MM.1S (cell line): ENCODE results near the gene NELL2.

Experiments used
- EZH2 ChIP-seq: fragments of 300-600 bp; sonication (generic); optimal IDR thresholded peaks from 2 replicates; pipeline ENCODE3; 2017; ENCODE audit warnings: low read depth, mild to moderate bottlenecking, antibody characterized with exemption, low read length, mixed read lengths
- EZH2phosphoT487 ChIP-seq: fragments of 300-600 bp; sonication (generic); IDR thresholded peaks from 2 replicates; pipeline ENCODE4 v1.6.1; 2018; ENCODE audit warnings: antibody characterized with exemption, low read length
- TF ChIP-seq, protein P1 (sequence below): fragments of 300-600 bp; sonication (generic); IDR thresholded peaks from 2 replicates; pipeline ENCODE4 v1.5.1; 2016; ENCODE audit warnings: antibody characterized with exemption, low read length, mixed read lengths

DNA sequence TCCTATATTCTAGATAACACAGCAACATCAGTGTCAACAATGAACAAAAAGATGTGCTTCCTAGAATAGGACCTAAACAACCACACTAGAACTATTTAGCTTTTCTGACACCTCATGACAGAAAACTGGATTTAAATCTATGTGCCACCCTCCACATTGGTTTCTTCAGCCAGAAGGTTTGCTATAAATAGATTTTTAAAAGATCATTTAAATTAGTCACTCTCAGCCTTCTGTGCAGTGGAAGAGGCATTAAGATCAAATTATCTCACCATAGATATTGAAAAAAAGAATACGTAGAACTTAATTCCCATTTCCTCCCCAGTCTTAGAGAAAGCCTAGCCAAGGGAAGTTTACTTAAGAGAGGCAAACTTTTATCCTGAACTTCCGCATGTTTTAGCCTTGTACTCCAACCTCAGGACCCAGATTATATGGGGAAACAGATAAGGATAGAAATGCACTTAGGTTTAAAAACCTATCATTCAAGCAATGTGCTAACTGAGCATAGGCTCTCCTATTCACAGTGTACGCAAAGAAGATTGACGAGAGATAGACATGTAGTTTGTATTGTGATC, 59.6 kb downstream of the NELL2 start:
- TF ChIP-seq, protein P1, sequence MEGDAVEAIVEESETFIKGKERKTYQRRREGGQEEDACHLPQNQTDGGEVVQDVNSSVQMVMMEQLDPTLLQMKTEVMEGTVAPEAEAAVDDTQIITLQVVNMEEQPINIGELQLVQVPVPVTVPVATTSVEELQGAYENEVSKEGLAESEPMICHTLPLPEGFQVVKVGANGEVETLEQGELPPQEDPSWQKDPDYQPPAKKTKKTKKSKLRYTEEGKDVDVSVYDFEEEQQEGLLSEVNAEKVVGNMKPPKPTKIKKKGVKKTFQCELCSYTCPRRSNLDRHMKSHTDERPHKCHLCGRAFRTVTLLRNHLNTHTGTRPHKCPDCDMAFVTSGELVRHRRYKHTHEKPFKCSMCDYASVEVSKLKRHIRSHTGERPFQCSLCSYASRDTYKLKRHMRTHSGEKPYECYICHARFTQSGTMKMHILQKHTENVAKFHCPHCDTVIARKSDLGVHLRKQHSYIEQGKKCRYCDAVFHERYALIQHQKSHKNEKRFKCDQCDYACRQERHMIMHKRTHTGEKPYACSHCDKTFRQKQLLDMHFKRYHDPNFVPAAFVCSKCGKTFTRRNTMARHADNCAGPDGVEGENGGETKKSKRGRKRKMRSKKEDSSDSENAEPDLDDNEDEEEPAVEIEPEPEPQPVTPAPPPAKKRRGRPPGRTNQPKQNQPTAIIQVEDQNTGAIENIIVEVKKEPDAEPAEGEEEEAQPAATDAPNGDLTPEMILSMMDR: no peak
- TF ChIP-seq EZH2 (no peak), EZH2phosphoT487 (no peak)
